ENCODE measurements around the gene DOCK7. TPM values are rescaled to one million over a fixed set of nuclear protein-coding genes. Genes with fewer than 3 reads are reported as not detected.

Gene DOCK7
- total RNA-seq, 2 donors from 2014 or later = 9.8 to 11.9 TPM

GRCh38 chr1:62595647-62596046, 92.5 kb downstream of the DOCK7 start:
- no peak for TF ChIP-seq CTCF (IDR thresholded peaks at IDR 0.05)
- H3K36me3 ChIP-seq = no peaks in the 10 kb centered on the region
- no peak overlapping the region for H3K27ac ChIP-seq
- H3K4me1 ChIP-seq = no peaks in the 10 kb centered on the region
- H3K9me3 ChIP-seq = no peaks in the 10 kb centered on the region
- no peaks in the 10 kb centered on the region for H3K27me3 ChIP-seq
- H3K4me3 ChIP-seq = no peak overlapping the region
- DNase-seq (ENCODE audit: low spot score) = no peak

- no peak overlapping the region for H3K4me3 ChIP-seq
- no peak for DNase-seq (ENCODE audit: low spot score)
- H3K27me3 ChIP-seq = no peaks in the 10 kb centered on the region
- no peak for TF ChIP-seq CTCF (IDR thresholded peaks at IDR 0.05)
- H3K36me3 ChIP-seq = no peaks in the 10 kb centered on the region
- H3K9me3 ChIP-seq = no peaks in the 10 kb centered on the region
- H3K27ac ChIP-seq = no peak overlapping the region
- H3K4me1 ChIP-seq = no peaks in the 10 kb centered on the region
Measured at GRCh38 chr1:62593825-62594394, 94.3 kb downstream of the DOCK7 start.

- no peak for TF ChIP-seq CTCF (IDR thresholded peaks at IDR 0.05)
- no peak for DNase-seq (ENCODE audit: low spot score)
- Histone ChIP-seq H3K4me1 (no peaks in the 10 kb centered on the region), H3K9me3 (no peaks in the 10 kb centered on the region), H3K36me3 (no peaks in the 10 kb centered on the region), H3K27ac (no peak overlapping the region), H3K4me3 (no peak overlapping the region), H3K27me3 (no peaks in the 10 kb centered on the region)
Measured at GRCh38 chr1:62590970-62591368, 97.2 kb downstream of the DOCK7 start.

- no peaks in the 10 kb centered on the region for H3K27me3 ChIP-seq
- no peak overlapping the region for H3K4me3 ChIP-seq
- DNase-seq (ENCODE audit: low spot score) = no peak
- no peak for TF ChIP-seq CTCF (IDR thresholded peaks at IDR 0.05)
- H3K27ac ChIP-seq = no peak overlapping the region
- H3K4me1 ChIP-seq = no peaks in the 10 kb centered on the region
- no peaks in the 10 kb centered on the region for H3K9me3 ChIP-seq
- H3K36me3 ChIP-seq = no peaks in the 10 kb centered on the region
Measured at GRCh38 chr1:62590255-62590969, 97.8 kb downstream of the DOCK7 start.

- Histone ChIP-seq H3K27me3 (no peaks in the 10 kb centered on the region), H3K36me3 (no peaks in the 10 kb centered on the region), H3K9me3 (no peaks in the 10 kb centered on the region), H3K4me1 (no peaks in the 10 kb centered on the region), H3K4me3 (no peak overlapping the region), H3K27ac (no peak overlapping the region)
- no peak for DNase-seq (ENCODE audit: low spot score)
- TF ChIP-seq CTCF (IDR thresholded peaks at IDR 0.05) = no peak
Measured at GRCh38 chr1:62589321-62589720, 98.9 kb downstream of the DOCK7 start.

GRCh38 chr1:62588000-62588399, 100.2 kb downstream of the DOCK7 start:
- H3K27ac ChIP-seq = no peak overlapping the region
- no peak overlapping the region for H3K4me3 ChIP-seq
- H3K9me3 ChIP-seq = no peaks in the 10 kb centered on the region
- no peak for TF ChIP-seq CTCF (IDR thresholded peaks at IDR 0.05)
- no peaks in the 10 kb centered on the region for H3K27me3 ChIP-seq
- no peaks in the 10 kb centered on the region for H3K4me1 ChIP-seq
- DNase-seq (ENCODE audit: low spot score) = no peak
- no peaks in the 10 kb centered on the region for H3K36me3 ChIP-seq

Data from right atrium auricular region (tissue), 2 donors.